Smooth muscle cell (in vitro differentiated cells): ENCODE data around the gene LSM5. TPM values are rescaled to one million over a fixed set of nuclear protein-coding genes. Genes with fewer than 3 reads are reported as not detected.

Experiments used
- DNase-seq: peaks from one replicate; lab custom pipeline; 2025; ENCODE audit not compliant: unreplicated experiment; lab: John Stamatoyannopoulos, UW
- H2AFZ ChIP-seq: fragments of 200-600 bp; sonication (generic); 2 replicates; pipeline ENCODE4 v1.6.0; 2016; ENCODE audit warnings: antibody characterized with exemption, low read depth, mild to moderate bottlenecking
- H3F3A ChIP-seq: fragments of 200-600 bp; sonication (generic); 2 replicates; pipeline ENCODE4 v1.6.0; 2017; ENCODE audit warnings: antibody characterized with exemption, low read depth
- H3K27ac ChIP-seq: fragments of 200-600 bp; sonication (generic); 2 replicates; pipeline ENCODE4 v1.5.1; 2016; ENCODE audit warnings: low read depth, mild to moderate bottlenecking
- H3K27me3 ChIP-seq: fragments of 200-600 bp; sonication (generic); 2 replicates; pipeline ENCODE4 v1.6.1; 2016; ENCODE audit warnings: low read depth, mild to moderate bottlenecking
- H3K36me3 ChIP-seq: fragments of 200-600 bp; sonication (generic); 2 replicates; pipeline ENCODE4 v1.5.1; 2016; ENCODE audit warnings: low read depth
- H3K4me1 ChIP-seq: fragments of 200-600 bp; sonication (generic); 2 replicates; pipeline ENCODE4 v1.5.1; 2016; ENCODE audit warnings: low read depth
- H3K4me2 ChIP-seq: fragments of 200-600 bp; sonication (generic); 2 replicates; pipeline ENCODE4 v1.6.0; 2016; ENCODE audit warnings: mild to moderate bottlenecking
- H3K4me3 ChIP-seq: fragments of 200-600 bp; sonication (generic); 2 replicates; pipeline ENCODE4 v1.5.1; 2016; ENCODE audit warnings: mild to moderate bottlenecking
- H3K79me2 ChIP-seq: fragments of 200-600 bp; sonication (generic); 2 replicates; pipeline ENCODE4 v1.6.0; 2016; ENCODE audit warnings: low read depth, mild to moderate bottlenecking
- H3K9ac ChIP-seq: fragments of 200-600 bp; sonication (generic); 2 replicates; pipeline ENCODE4 v1.6.0; 2016; ENCODE audit warnings: low read depth
- H3K9me3 ChIP-seq: fragments of 200-600 bp; sonication (generic); replicated peaks from 2 replicates; pipeline ENCODE4 v1.5.1; 2016; ENCODE audit warnings: low read depth
- H4K20me1 ChIP-seq: fragments of 200-600 bp; sonication (generic); 2 replicates; pipeline ENCODE4 v1.6.0; 2016; ENCODE audit warnings: low read depth
- CTCF ChIP-seq: fragments of 200-600 bp; sonication (generic); IDR thresholded peaks from 2 replicates; pipeline ENCODE4 v1.5.1; 2017; ENCODE audit warnings: borderline replicate concordance, mild to moderate bottlenecking, antibody characterized with exemption; ENCODE audit not compliant: insufficient read depth, poor library complexity, severe bottlenecking
- WGBS: methylation state at CpG from one replicate; pipeline ENCODE4 v1.1.7; 2016; ENCODE audit warnings: low lambda C conversion rate; 5-methylcytosine and 5-hydroxymethylcytosine counted together
- polyA plus RNA-seq: library from polyadenylated mRNA; unstranded; fragments of >200 nt; fragmentation: Nextera tagmentation; extraction: Ambion mirVana; gene quantifications from 2 replicates; pipeline ENCODE4 v1.2.1, GENCODE V29; 2016
- total RNA-seq: library from RNA; depleted of rRNA; stranded (reverse); fragments of >200 nt; gene quantifications from 2 replicates; pipeline ENCODE4 v1.2.3, GENCODE V29; 2014

LSM5 gene
- total and polyA plus RNA-seq, 2 experiments from 2014 or later: 65.0 to 89.6 TPM

DNA sequence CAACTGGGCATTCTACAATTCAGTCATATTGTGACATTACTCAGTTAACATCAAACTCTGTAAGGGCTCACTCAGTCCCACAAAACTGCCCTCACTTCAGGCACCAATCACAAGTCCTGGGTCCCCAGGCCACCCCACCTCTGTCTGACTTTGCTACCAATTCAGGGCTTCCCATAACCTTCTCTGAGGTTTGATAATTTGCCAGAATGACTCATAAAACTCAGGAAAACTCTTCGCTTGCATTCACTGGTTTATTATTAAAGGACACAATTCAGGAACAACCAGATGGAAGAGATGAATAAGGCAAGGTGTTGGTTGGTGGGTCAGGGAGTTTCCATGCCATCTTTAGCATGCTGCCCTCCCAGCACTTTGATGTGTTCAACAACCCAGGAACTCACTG, 46.4 kb upstream of the LSM5 start:
- H3K27me3 ChIP-seq: no peaks in the 10 kb centered on the region
- no peaks in the 10 kb centered on the region for H3K4me1 ChIP-seq
- H3K9me3 ChIP-seq: no peaks in the 10 kb centered on the region
- peaks cover 93% of the 10 kb centered on the region for H4K20me1 ChIP-seq
- no peak for DNase-seq
- no peak overlapping the region for H3K4me2 ChIP-seq
- H3K79me2 ChIP-seq: peaks cover 54% of the 10 kb centered on the region
- no peaks in the 10 kb centered on the region for H3F3A ChIP-seq
- 0% methylated on average over 1 of the region's 1 CpG for WGBS
- no peak overlapping the region for H3K27ac ChIP-seq
- no peak overlapping the region for H3K9ac ChIP-seq
- TF ChIP-seq CTCF: no peak
- H2AFZ ChIP-seq: no peak overlapping the region
- H3K4me3 ChIP-seq: no peak overlapping the region
- H3K36me3 ChIP-seq: no peaks in the 10 kb centered on the region

- Histone ChIP-seq H3K79me2 (peaks cover 52% of the 10 kb centered on the region), H3K27me3 (no peaks in the 10 kb centered on the region), H3K4me1 (no peaks in the 10 kb centered on the region), H4K20me1 (peaks cover 95% of the 10 kb centered on the region), H3K9me3 (no peaks in the 10 kb centered on the region), H2AFZ (no peak overlapping the region), H3K36me3 (no peaks in the 10 kb centered on the region), H3K9ac (no peak overlapping the region), H3F3A (no peaks in the 10 kb centered on the region), H3K4me2 (no peak overlapping the region), H3K27ac (no peak overlapping the region), H3K4me3 (no peak overlapping the region)
- TF ChIP-seq CTCF: no peak
- DNase-seq: no peak
- whole genome bisulfite sequencing: 96% methylated on average over 2 of the region's 2 CpGs
Measured at GRCh38 chr7:32536016-32536415, 45.8 kb upstream of the LSM5 start.

DNA sequence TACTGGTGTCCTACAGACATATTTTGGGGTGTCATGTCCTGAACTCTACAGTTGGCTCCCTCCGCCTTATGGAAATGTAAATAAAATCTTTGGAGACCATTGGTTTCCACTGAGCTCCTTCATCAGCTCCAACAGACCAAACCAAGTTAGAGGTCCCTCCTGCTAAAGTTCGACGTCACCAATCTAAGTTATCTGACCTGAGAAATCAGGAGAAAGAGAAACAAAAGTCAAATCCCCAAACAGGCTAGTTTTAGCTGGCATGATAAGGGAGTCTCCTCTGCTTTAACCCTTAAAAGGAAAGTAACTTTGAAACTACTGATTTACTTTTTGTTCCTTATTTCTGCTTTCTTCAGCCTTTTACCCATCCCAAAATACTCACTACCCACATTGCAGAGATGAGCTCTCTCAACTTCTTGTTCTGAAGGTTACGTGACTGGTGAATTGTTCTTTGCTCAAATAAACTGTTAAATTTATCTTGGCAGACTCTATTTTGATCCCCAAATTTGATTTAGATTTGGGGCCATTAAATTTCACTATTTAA, 45.1 kb upstream of the LSM5 start:
- no peak for TF ChIP-seq CTCF
- no peak overlapping the region for H3K4me2 ChIP-seq
- peaks cover 97% of the 10 kb centered on the region for H4K20me1 ChIP-seq
- no peaks in the 10 kb centered on the region for H3F3A ChIP-seq
- H3K79me2 ChIP-seq: peaks cover 59% of the 10 kb centered on the region
- no peaks in the 10 kb centered on the region for H3K4me1 ChIP-seq
- no peaks in the 10 kb centered on the region for H3K27me3 ChIP-seq
- H2AFZ ChIP-seq: no peak overlapping the region
- WGBS: 73% methylated on average over 4 of the region's 4 CpGs
- no peaks in the 10 kb centered on the region for H3K36me3 ChIP-seq
- DNase-seq: no peak
- H3K27ac ChIP-seq: no peak overlapping the region
- H3K9ac ChIP-seq: no peak overlapping the region
- H3K4me3 ChIP-seq: no peak overlapping the region
- H3K9me3 ChIP-seq: no peaks in the 10 kb centered on the region
